ENCODE results near the gene ZNF418.

The ZNF418 gene

DNA sequence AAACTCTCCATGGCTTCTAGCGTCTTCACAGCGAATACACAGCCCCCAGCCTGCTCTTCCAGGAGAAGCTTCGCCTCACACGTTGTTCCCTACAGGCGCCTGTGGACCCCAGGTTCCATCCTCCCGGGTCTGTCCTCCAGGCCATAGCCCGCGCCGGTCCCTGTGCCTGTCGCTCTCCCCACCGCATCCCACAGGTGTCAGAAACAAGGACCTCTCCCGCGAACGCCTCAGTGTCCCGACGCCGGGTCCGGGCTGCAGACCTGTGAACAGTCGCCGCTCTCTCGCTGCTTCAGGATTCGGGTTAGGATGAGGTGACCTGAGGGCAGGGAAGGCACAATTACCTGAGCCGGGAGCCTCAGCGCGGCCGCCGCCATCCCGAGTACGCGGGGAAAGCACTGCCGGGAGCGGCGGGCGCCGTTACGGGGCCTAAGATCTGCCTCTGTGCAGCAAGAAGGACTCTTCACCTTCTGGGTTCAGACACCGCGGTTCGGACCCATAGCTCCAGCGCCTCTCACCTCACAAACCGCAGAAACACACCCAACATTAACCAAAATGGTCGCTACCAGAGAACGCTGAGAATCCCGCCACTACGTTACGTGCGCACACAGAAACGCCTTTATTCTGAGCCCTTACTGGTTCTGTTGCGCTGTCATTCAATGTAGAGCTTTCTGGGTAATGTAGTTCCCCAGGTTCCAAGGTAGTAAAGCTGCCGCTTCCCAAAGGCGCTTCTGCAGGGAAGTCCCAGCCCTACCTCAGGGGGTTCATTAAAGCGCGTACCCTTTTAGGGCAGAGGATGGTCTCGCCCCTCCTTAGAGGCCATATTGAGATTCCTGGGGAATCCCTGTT lies at the start of gene ZNF418:
Gene ZNF418, minus strand, starts transcription at position 583 of the 846 bp plus-strand sequence. CDS start 1,580 bp downstream, outside the sequence.
- Histone ChIP-seq H3K9me3 (ENCODE audit: low read length) (peaks cover 53% of the 10 kb centered on the region), H3K36me3 (ENCODE audit: insufficient read depth, low read length) (peaks cover 36% of the 10 kb centered on the region), H3K4me1 (ENCODE audit: insufficient read depth, low read length) (peaks cover 4% of the 10 kb centered on the region), H3K4me3 (ENCODE audit: low read length) (peak within 1 kb of the TSS; percentile 85), H2AFZ (ENCODE audit: low read depth, low read length) (peak within 1 kb of the TSS; percentile 73), H3K27me3 (ENCODE audit: insufficient read depth, low read length) (no peaks in the 10 kb centered on the region)

DNA sequence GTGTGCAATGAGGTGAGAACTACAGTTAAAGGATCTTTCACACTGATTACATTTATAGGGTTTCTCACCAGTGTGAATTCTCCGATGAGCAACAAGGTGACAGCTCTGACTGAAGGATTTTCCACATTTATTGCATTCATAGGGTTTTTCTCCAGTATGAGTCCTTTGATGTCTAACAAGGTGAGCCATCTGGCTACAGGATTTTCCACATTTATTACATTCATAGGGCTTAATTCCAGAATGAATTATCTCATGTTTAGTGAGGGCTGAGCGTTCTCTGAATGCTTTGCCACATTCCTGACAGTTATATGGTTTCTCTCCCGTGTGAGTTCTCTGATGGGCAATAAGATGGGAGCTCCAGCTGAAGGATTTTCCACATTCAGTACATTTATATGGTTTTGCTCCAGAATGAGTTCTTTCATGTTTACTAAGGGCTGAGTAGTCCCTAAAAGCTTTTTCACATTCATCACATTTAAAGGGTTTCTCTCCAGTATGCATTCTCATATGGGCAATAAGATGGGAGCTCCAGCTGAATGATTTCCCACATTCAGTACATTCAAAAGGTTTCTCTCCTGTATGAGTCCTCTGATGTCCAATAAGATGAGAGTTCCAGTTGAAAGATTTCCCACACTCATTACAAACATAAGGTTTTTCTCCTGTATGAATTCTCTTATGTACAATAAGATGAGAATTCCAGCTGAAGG lies 43.5 kb upstream of the ZNF418 start:
- H3K9me3 ChIP-seq (ENCODE audit: low read length) = peaks cover 91% of the 10 kb centered on the region
- peaks cover 86% of the 10 kb centered on the region for H3K36me3 ChIP-seq (ENCODE audit: insufficient read depth, low read length)
- no peaks in the 10 kb centered on the region for H3K4me1 ChIP-seq (ENCODE audit: insufficient read depth, low read length)
- no peak overlapping the region for H2AFZ ChIP-seq (ENCODE audit: low read depth, low read length)
- no peaks in the 10 kb centered on the region for H3K27me3 ChIP-seq (ENCODE audit: insufficient read depth, low read length)
- no peak overlapping the region for H3K4me3 ChIP-seq (ENCODE audit: low read length)

- Histone ChIP-seq H3K36me3 (ENCODE audit: insufficient read depth, low read length) (peaks cover 54% of the 10 kb centered on the region), H3K4me3 (ENCODE audit: low read length) (no peak within 1 kb of the TSS), H3K4me1 (ENCODE audit: insufficient read depth, low read length) (no peaks in the 10 kb centered on the region), H3K9me3 (ENCODE audit: low read length) (peaks cover 71% of the 10 kb centered on the region), H2AFZ (ENCODE audit: low read depth, low read length) (no peak within 1 kb of the TSS), H3K27me3 (ENCODE audit: insufficient read depth, low read length) (no peaks in the 10 kb centered on the region)
Observed at GRCh38 chr19:57974434-57974833, 39.2 kb upstream of the ZNF418 start, which contains the start of gene C19orf18. TSS of gene C19orf18 (minus strand) at chr19:57974534. CDS start at chr19:57974432, 102 bp downstream.

GRCh38 chr19:57964761-57965160 lies 29.6 kb upstream of the ZNF418 start:
- no peak overlapping the region for H3K4me3 ChIP-seq (ENCODE audit: low read length)
- peaks cover 3% of the 10 kb centered on the region for H3K36me3 ChIP-seq (ENCODE audit: insufficient read depth, low read length)
- peaks cover 28% of the 10 kb centered on the region for H3K9me3 ChIP-seq (ENCODE audit: low read length)
- H3K27me3 ChIP-seq (ENCODE audit: insufficient read depth, low read length) = no peaks in the 10 kb centered on the region
- no peaks in the 10 kb centered on the region for H3K4me1 ChIP-seq (ENCODE audit: insufficient read depth, low read length)
- H2AFZ ChIP-seq (ENCODE audit: low read depth, low read length) = no peak overlapping the region

DNA sequence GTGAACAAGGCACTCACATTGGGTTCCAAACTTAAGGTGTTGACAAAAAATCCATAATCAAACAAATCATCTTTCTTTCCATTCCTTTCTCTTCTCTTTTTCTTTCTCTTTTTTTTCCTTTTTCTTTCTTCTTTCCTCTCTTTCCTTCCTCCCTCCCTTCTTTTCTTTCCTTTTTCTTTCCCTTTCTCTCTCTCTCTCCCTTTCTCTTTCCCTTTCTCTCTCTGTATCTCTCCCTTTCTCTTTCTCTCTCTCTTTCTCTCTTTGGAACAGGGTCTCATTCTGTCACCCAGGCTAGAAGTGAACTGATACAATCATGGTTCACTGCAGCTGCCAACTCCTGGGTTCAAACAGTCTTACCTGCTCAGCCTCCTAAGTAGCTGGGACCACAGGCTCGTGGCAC lies 26.6 kb upstream of the ZNF418 start:
- Histone ChIP-seq H3K36me3 (ENCODE audit: insufficient read depth, low read length) (peaks cover 3% of the 10 kb centered on the region), H3K27me3 (ENCODE audit: insufficient read depth, low read length) (no peaks in the 10 kb centered on the region), H2AFZ (ENCODE audit: low read depth, low read length) (no peak overlapping the region), H3K4me3 (ENCODE audit: low read length) (no peak overlapping the region), H3K9me3 (ENCODE audit: low read length) (peaks cover 21% of the 10 kb centered on the region), H3K4me1 (ENCODE audit: insufficient read depth, low read length) (no peaks in the 10 kb centered on the region)

- Histone ChIP-seq H3K36me3 (ENCODE audit: insufficient read depth, low read length) (no peaks in the 10 kb centered on the region), H3K4me1 (ENCODE audit: insufficient read depth, low read length) (no peaks in the 10 kb centered on the region), H3K27me3 (ENCODE audit: insufficient read depth, low read length) (no peaks in the 10 kb centered on the region), H3K4me3 (ENCODE audit: low read length) (no peak overlapping the region), H2AFZ (ENCODE audit: low read depth, low read length) (no peak overlapping the region), H3K9me3 (ENCODE audit: low read length) (peaks cover 26% of the 10 kb centered on the region)
Observed at GRCh38 chr19:57954996-57955395, 19.8 kb upstream of the ZNF418 start.

GRCh38 chr19:57949702-57950101 lies 14.5 kb upstream of the ZNF418 start:
- Histone ChIP-seq H3K4me3 (ENCODE audit: low read length) (no peak overlapping the region), H3K27me3 (ENCODE audit: insufficient read depth, low read length) (no peaks in the 10 kb centered on the region), H3K9me3 (ENCODE audit: low read length) (peaks cover 23% of the 10 kb centered on the region), H3K4me1 (ENCODE audit: insufficient read depth, low read length) (peaks cover 8% of the 10 kb centered on the region), H2AFZ (ENCODE audit: low read depth, low read length) (no peak overlapping the region), H3K36me3 (ENCODE audit: insufficient read depth, low read length) (no peaks in the 10 kb centered on the region)

- no peak overlapping the region for H2AFZ ChIP-seq (ENCODE audit: low read depth, low read length)
- H3K27me3 ChIP-seq (ENCODE audit: insufficient read depth, low read length) = no peaks in the 10 kb centered on the region
- H3K4me1 ChIP-seq (ENCODE audit: insufficient read depth, low read length) = peaks cover 8% of the 10 kb centered on the region
- peaks cover 26% of the 10 kb centered on the region for H3K9me3 ChIP-seq (ENCODE audit: low read length)
- H3K36me3 ChIP-seq (ENCODE audit: insufficient read depth, low read length) = peaks cover 1% of the 10 kb centered on the region
- H3K4me3 ChIP-seq (ENCODE audit: low read length) = no peak overlapping the region
Observed at GRCh38 chr19:57949296-57949695, 14.1 kb upstream of the ZNF418 start.

DNA sequence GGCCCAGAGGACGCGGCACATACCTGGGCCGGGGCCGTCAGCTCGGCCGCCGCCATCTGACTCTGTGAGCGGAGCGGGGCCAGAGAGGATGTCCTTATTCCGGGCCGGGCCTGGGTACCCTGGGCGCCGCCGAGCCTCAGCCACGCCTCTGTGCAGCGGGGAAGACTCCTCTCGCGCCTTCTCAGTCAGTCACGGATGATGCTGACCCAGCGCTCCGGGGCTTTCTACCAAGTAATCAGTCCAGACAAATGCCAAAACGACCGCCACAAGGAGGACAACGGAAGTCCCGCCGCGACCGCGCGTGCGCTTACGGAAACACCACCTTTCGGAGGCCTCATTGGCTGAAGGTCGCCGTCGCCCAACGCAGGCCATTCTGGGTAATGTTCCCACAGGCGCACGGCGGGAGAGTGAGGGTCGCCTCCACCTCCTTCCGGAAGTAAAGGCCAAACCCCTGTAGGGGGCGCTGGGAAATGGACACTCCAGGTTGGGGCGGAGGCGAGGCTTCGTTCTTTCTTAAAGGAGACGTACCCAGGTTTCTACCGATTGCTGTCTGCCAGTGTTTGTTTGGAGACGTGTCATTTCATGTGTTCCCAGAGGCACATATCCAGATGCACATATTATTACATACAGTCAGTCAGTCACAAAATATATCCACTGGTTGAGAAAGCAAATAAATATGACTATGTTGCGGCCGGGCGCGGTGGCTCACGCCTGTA lies 12.4 kb upstream of the ZNF418 start, which contains the start of gene ZNF256:
Gene ZNF256, minus strand, starts transcription at position 288 of the 716 bp plus-strand sequence. Its CDS starts 232 bp downstream, at position 56.
- Histone ChIP-seq H3K9me3 (ENCODE audit: low read length) (peaks cover 41% of the 10 kb centered on the region), H2AFZ (ENCODE audit: low read depth, low read length) (peak within 1 kb of the TSS; percentile 75), H3K27me3 (ENCODE audit: insufficient read depth, low read length) (no peaks in the 10 kb centered on the region), H3K36me3 (ENCODE audit: insufficient read depth, low read length) (peaks cover 18% of the 10 kb centered on the region), H3K4me1 (ENCODE audit: insufficient read depth, low read length) (peaks cover 8% of the 10 kb centered on the region), H3K4me3 (ENCODE audit: low read length) (peak within 1 kb of the TSS; percentile 70)

GRCh38 chr19:57947088-57947418 lies 11.9 kb upstream of the ZNF418 start:
- Histone ChIP-seq H3K4me3 (ENCODE audit: low read length) (peak overlapping the region; percentile 70), H2AFZ (ENCODE audit: low read depth, low read length) (peak overlapping the region; percentile 75), H3K9me3 (ENCODE audit: low read length) (peaks cover 42% of the 10 kb centered on the region), H3K4me1 (ENCODE audit: insufficient read depth, low read length) (peaks cover 8% of the 10 kb centered on the region), H3K36me3 (ENCODE audit: insufficient read depth, low read length) (peaks cover 23% of the 10 kb centered on the region), H3K27me3 (ENCODE audit: insufficient read depth, low read length) (no peaks in the 10 kb centered on the region)

DNA sequence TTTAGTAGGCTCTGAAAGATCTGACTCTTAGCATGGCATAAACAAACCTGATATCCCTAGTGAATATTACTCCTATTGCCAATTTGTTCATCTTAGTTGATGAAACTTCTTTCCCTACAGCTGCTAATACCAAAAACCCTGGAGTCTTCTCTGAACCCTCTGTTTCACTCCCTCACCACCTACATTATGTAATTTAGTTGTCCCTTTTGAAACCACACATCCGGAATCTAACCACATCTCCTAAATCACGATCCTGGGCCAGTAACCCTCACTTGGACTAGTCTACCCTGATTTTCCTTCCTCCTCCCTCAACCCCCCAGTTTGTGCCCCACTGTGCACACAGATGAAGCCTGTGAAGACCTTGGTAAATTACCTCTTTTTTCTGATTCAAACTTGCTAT lies 11.1 kb upstream of the ZNF418 start:
- Histone ChIP-seq H3K4me1 (ENCODE audit: insufficient read depth, low read length) (peaks cover 8% of the 10 kb centered on the region), H3K27me3 (ENCODE audit: insufficient read depth, low read length) (no peaks in the 10 kb centered on the region), H3K9me3 (ENCODE audit: low read length) (peaks cover 48% of the 10 kb centered on the region), H2AFZ (ENCODE audit: low read depth, low read length) (no peak overlapping the region), H3K4me3 (ENCODE audit: low read length) (peak overlapping the region; percentile 70), H3K36me3 (ENCODE audit: insufficient read depth, low read length) (peaks cover 31% of the 10 kb centered on the region)

DNA sequence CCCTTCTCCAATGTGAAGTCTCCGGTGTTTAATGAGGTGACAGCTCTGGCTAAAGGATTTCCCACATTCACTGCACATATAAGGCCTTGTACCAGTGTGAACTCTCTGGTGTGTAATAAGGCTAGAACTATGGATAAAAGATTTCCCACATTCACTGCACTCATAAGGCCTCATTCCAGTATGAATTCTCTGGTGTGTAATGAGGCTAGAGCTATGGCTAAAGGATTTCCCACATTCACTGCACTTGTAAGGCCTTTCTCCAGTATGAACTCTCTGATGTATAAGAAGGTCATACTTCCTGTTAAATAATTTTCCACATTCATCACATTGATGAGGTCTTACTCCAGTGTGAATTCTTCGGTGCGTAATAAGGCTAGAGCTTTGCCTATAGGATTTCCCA lies 6.4 kb upstream of the ZNF418 start:
- H2AFZ ChIP-seq (ENCODE audit: low read depth, low read length) = no peak overlapping the region
- H3K4me1 ChIP-seq (ENCODE audit: insufficient read depth, low read length) = peaks cover 6% of the 10 kb centered on the region
- H3K9me3 ChIP-seq (ENCODE audit: low read length) = peaks cover 61% of the 10 kb centered on the region

GRCh38 chr19:57935731-57936130 lies 529 bp upstream of the ZNF418 start:
- Histone ChIP-seq H3K4me1 (ENCODE audit: insufficient read depth, low read length) (peaks cover 4% of the 10 kb centered on the region), H3K27me3 (ENCODE audit: insufficient read depth, low read length) (no peaks in the 10 kb centered on the region), H3K4me3 (ENCODE audit: low read length) (peak overlapping the region; percentile 85), H3K9me3 (ENCODE audit: low read length) (peaks cover 48% of the 10 kb centered on the region), H2AFZ (ENCODE audit: low read depth, low read length) (no peak overlapping the region), H3K36me3 (ENCODE audit: insufficient read depth, low read length) (peaks cover 35% of the 10 kb centered on the region)

More for the DNA sequence above, 6.4 kb upstream of the ZNF418 start:
- no peaks in the 10 kb centered on the region for H3K27me3 ChIP-seq (ENCODE audit: insufficient read depth, low read length)
- H3K4me3 ChIP-seq (ENCODE audit: low read length) = no peak overlapping the region
- peaks cover 47% of the 10 kb centered on the region for H3K36me3 ChIP-seq (ENCODE audit: insufficient read depth, low read length)

All from neuron (in vitro differentiated cells).